ENCODE results near the gene SERP2. TPM values are rescaled to one million over a fixed set of nuclear protein-coding genes. Genes with fewer than 3 reads are reported as not detected.

The SERP2 gene
- total and polyA plus RNA-seq, 2 of the 8 experiments (the other 6 are each of a cell fraction or from before 2014, with no cell fraction given): 2.0 to 2.3 TPM

GRCh38 chr13:44389060-44389666, 15.5 kb downstream of the SERP2 start (continued):
- no peak for TF ChIP-seq EGR1 (IDR thresholded peaks at IDR 0.05; ENCODE audit: borderline replicate concordance, low read depth, low read length)
- TF ChIP-seq SIX5 (IDR thresholded peaks at IDR 0.05; ENCODE audit: low read depth, low read length): no peak
- no peak for TF ChIP-seq E2F6 (IDR thresholded peaks at IDR 0.05)
- TF ChIP-seq GTF2F1 (IDR thresholded peaks at IDR 0.05; ENCODE audit: borderline replicate concordance, low read depth, low read length): no peak
